HTR-8/SVneo (cell line): ENCODE measurements around the gene FAM131B.

Experiments used
- DNase-seq: peaks from one replicate; pipeline ENCODE4 v3.0.0; 2011; ENCODE audit warnings: low spot score, mixed read lengths; ENCODE audit not compliant: insufficient read length
- FAIRE-seq: peaks from 2 replicates; lab custom pipeline; 2011; peaks lifted over from hg19 to GRCh38; lab: Jason Lieb, UNC

FAM131B gene

GRCh38 chr7:143384148-143384547 is 21.6 kb upstream of the FAM131B start:
- FAIRE-seq (no peak), DNase-seq (no peak)

DNA sequence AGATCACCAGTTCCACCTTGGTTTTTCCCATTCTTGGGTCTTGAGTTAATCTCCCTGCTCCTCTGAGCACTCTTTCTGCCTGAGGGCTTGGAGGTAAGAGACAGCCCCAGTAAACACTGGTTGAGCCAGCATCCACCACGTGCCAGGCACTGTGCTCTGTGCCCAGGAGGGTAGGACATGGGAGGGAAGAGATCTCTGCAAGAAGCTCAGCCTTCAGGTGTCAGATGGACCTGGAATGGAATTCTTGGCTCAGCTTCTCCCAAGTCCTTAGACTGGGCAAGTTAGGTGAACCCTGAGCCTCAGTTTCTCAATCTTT is 21.1 kb upstream of the FAM131B start:
- FAIRE-seq (no peak), DNase-seq (no peak)

DNA sequence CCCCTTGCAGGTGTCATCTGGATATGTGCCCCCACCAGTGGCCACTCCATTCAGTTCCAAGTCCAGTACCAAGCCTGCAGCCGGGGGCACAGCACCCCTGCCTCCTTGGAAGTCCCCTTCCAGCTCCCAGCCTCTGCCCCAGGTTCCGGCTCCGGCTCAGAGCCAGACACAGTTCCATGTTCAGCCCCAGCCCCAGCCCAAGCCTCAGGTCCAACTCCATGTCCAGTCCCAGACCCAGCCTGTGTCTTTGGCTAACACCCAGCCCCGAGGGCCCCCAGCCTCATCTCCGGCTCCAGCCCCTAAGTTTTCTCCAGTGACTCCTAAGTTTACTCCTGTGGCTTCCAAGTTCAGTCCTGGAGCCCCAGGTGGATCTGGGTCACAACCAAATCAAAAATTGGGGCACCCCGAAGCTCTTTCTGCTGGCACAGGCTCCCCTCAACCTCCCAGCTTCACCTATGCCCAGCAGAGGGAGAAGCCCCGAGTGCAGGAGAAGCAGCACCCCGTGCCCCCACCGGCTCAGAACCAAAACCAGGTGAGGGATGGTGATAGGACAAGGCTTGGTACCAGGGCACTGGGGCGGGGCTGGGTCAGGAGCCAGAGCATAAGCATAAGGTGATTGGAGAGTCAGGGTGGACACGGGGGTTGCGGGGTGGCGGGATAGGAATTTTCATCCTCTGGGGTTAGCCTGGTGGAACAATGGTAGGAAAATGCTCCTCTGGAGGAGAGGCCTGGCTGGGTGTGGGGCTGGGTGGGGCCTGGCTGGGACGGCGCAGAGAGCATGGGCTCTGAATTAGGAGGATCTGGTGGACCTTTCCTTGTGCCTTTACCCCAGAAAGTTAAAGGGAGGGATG is 20.5 kb upstream of the FAM131B start:
- FAIRE-seq (no peak), DNase-seq (no peak)

DNA sequence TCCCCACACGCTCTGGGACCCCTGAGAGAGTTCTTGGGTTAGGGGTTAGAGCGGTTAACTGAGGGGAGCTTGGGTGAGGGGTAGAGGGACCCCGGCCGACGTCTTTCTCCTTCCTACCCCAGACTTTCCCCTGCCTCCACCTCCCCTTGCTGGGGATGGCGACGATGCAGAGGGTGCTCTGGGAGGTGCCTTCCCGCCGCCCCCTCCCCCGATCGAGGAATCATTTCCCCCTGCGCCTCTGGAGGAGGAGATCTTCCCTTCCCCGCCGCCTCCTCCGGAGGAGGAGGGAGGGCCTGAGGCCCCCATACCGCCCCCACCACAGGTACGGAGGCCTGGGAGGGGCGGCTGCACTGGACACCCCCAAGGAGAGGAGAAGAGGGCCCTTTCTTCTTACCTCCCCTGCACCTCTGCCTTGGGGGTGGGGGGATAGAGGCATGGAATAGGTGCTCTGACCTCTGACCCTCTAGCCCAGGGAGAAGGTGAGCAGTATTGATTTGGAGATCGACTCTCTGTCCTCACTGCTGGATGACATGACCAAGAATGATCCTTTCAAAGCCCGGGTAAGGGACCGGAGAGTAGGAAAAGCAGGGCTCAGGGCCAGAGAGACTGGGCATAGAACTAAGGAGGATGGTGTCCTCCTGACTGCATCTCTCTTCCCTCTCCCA is 19.7 kb upstream of the FAM131B start:
- no peak for DNase-seq
- no peak for FAIRE-seq

GRCh38 chr7:143381427-143382125 is 19.1 kb upstream of the FAM131B start:
- FAIRE-seq (no peak), DNase-seq (peak; percentile 59)

DNA sequence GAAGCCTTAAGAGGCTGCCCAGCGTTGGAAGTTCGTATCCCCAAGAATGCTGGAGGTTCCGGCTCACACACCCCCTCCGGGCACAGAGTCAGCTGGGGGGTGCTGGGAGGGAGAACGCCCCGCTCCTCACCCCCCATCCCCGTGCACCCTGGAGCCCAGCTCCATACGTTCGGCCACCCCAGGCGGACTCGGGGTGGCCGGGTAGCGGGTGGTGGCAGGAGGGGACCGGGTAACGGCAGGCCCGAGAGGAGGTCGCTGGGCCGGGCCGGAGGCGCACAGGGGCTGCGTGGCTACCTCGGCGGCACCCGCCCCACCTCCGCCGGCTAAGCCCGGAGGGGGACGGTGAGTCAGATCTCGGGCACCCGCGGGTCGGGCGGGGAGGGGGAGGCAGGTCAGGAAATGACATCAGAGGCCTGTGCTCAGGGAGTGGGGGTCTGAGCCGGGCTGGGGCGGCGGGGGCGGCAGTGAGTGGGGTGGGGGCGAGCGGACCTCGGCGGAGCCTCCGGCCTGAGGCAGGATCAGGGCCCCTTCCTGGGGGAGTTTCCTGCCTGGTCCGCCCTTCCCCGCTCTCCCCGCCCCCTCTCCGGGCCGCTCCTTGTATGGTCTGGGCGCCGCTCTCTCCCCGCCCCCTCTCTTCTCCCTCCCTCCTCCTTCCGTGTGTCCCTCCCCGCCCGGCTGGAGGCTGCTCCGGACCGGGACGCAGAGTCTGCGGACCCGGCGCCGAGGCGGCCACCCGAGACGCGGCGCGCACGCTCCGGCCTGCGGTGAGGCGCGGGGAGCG is 18.3 kb upstream of the FAM131B start, which contains the start of gene ZYX:
TSS of gene ZYX (plus strand) at position 700 of the 781 bp plus-strand sequence. CDS start 227 bp downstream, outside the sequence.
- FAIRE-seq: no peak
- DNase-seq: peak; percentile 86

- DNase-seq (peak; percentile 66), FAIRE-seq (no peak)
Measured at GRCh38 chr7:143380260-143380645, 17.7 kb upstream of the FAM131B start.

GRCh38 chr7:143379611-143380259 is 17.2 kb upstream of the FAM131B start:
- FAIRE-seq: no peak

DNA sequence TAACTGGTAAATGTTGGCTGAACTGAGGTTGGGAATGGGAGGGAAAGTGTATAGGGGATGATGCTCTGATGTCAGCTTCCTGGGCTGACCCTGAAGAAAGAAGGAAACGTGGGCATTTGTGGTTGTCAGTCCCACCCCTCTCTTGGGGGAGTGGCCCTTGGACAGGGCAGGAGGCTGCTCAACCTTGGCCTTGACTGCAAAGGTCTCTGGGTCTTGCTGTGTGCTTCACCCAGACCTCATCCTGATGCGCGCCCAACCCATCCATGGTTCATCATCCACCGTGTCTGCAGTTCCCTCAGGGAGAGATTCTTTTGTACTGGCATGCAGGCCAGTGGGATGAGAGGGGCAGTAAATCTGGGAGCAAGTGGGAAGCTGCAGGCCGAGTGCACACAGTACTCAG is 13.9 kb upstream of the FAM131B start:
- FAIRE-seq (no peak), DNase-seq (no peak)

More at GRCh38 chr7:143379611-143380259, 17.2 kb upstream of the FAM131B start:
- DNase-seq: no peak

DNA sequence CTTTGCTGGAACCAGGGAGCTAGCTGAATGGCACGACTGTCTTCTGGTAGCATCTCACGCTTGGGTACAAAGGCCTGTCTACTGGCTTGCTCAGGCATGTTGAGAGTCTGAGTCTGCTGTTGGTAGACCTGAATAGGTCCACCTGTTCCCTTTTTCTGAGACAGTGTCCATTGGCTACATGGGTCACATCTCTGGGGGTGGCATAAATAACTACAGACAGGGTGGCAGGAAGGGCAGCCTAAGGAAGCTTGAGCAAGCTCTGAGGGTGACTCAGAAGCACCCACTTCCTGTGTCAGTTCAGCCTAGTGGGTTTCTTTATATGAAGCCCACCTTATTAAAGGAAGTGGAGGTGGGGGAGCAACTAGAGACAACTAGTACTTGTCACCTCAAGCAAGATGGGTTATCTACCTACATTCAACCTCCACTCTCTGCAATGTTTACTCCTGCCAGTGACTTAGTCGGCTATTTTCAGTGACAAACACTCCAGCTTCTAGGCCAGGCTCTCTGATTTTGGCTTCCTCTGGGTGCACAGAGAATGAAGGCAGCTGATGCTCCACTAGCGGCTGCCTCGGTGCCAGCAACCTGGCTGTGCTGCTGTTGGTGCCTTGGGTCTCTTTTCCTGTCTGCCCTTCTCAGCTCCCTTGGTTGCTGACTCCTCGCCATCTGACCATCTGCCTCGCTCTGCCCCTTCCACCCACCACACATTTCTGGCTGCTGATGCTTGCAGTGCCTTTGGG is 13.0 kb upstream of the FAM131B start:
- DNase-seq (no peak), FAIRE-seq (no peak)

DNA sequence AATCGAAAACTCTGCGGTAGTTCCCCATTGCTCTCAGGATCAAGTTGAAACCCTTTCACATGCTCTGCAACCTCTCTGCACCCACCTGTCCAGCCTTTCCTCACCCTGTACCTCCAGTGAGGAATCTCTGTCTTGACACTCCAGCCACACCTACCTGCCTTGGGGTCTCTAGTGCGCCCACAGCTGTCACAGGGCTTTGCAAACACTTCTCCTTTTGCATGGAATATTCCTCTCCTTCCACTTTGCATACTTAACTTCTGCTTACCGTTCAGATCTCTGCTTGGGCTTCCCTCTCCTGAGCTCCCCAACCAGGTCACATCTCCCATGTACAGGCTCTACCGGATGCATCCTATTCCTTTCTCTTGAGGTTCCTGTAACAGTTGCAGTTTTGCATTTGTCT is 12.0 kb upstream of the FAM131B start:
- no peak for FAIRE-seq
- no peak for DNase-seq

DNA sequence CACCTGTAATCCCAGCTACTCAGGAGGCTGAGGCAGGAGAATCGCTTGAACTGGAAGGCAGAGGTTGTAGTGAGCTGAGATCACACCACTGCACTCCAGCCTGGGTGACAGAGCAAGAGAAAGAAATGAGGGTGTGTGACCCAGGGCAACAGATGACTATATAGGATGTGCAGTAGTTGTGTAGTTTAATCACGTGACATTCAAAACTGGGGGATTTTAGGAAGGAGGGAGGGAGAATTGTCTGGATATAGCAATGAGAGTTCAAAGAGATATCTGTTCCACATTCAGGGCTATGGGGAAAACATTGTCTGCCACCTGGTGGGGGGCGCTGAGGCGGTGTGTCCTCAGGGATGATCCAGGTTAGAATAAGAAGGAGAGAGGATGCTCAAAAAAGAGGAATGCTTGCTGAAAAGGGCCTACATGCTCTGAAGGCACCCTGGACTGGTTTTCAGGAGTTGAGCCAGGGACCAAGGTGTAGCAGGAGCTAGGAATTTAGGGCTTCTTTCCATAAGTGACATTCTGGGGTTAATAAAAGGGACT is 10.8 kb upstream of the FAM131B start:
- FAIRE-seq: no peak
- no peak for DNase-seq

- no peak for DNase-seq
Measured at GRCh38 chr7:143372070-143372469, 9.6 kb upstream of the FAM131B start.

DNA sequence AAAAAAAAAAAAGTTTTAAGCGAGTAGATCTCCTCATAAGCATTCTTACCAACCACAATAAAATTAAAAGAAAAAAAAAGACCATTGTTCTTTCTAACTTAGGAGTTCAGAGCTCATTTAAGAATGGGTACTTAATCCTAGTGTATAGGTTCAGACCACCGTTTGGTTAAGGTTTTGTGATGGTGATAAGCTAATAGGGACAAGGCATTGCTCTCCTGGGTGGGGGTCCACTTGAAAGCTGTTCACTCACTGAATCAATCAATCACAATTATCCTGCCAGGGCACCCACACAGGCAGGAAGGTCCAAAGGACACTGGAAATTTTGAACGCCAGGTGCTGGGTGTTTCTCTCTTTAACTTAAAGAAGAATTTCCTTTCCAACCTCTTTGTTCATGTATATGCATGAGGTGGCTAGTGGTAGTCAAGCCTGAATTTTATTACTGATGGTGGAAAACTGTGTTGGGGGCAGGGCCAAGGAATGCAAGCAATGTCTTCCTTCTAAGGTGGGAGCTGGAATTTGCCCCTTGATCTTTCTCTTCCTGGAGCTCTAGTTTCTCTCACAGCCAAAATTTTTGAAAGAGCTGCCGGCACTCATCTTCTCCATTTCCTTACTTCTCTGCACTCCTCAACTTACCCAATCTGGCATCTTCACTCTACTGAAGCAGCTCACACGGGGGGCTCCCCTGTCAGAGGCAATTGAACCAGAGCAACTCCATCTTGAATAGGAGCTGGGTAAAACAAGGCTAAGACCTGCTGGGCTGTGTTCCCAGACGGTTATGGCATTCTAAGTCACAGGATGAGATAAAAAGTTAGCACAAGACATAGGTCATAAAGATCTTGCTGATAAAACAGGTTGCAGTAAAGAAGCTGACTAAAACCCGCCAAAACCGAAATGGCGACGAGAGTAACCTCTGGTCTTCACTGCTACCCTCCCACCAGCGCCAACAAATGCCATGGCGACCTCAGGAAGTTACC is 7.5 kb upstream of the FAM131B start:
- no peak for DNase-seq
- no peak for FAIRE-seq

More at GRCh38 chr7:143372070-143372469, 9.6 kb upstream of the FAM131B start:
- no peak for FAIRE-seq

GRCh38 chr7:143368387-143368786 is 5.9 kb upstream of the FAM131B start:
- FAIRE-seq: no peak

GRCh38 chr7:143367972-143368371 is 5.5 kb upstream of the FAM131B start:
- no peak for DNase-seq
- no peak for FAIRE-seq

More at GRCh38 chr7:143368387-143368786, 5.9 kb upstream of the FAM131B start:
- no peak for DNase-seq

- FAIRE-seq (no peak), DNase-seq (no peak)
Measured at GRCh38 chr7:143363016-143363937, 764 bp upstream of the FAM131B start.
